HUDEP-2 (cell line): ENCODE measurements around the gene NUP54.

Experiments
- DNase-seq, 76 experiments: peaks; one replicate each; lab custom pipeline; 2025; ENCODE audit not compliant: unreplicated experiment in 76 of 76; lab: John Stamatoyannopoulos, UW

Gene NUP54

GRCh38 chr4:76147454-76148141 is 599 bp downstream of the NUP54 start:
- DNase-seq: peak in 73 of 76 experiments; percentile 2 to 88 (median 59)

- DNase-seq: no peak
Observed at GRCh38 chr4:76144546-76144945, 3.7 kb downstream of the NUP54 start.

GRCh38 chr4:76141241-76141640 is 7.0 kb downstream of the NUP54 start:
- peak in 2 of 76 experiments; percentile 1 to 12 for DNase-seq

GRCh38 chr4:76127754-76128153 is 20.4 kb downstream of the NUP54 start:
- DNase-seq: no peak

GRCh38 chr4:76125816-76126215 is 22.4 kb downstream of the NUP54 start:
- no peak for DNase-seq

GRCh38 chr4:76120199-76120598 is 28.0 kb downstream of the NUP54 start:
- no peak for DNase-seq

GRCh38 chr4:76117536-76117935 is 30.7 kb downstream of the NUP54 start:
- no peak for DNase-seq

- DNase-seq: no peak
Observed at GRCh38 chr4:76116821-76117220, 31.4 kb downstream of the NUP54 start.

GRCh38 chr4:76108467-76109181 is 39.6 kb downstream of the NUP54 start:
- DNase-seq: peak in 1 of 76 experiments; percentile 4

GRCh38 chr4:76106442-76106841 is 41.8 kb downstream of the NUP54 start:
- no peak for DNase-seq

GRCh38 chr4:76105652-76106051 is 42.5 kb downstream of the NUP54 start:
- DNase-seq: peak in 1 of 76 experiments; percentile 2

- DNase-seq: no peak
Observed at GRCh38 chr4:76096076-76096475, 52.1 kb downstream of the NUP54 start.

GRCh38 chr4:76095568-76095967 is 52.6 kb downstream of the NUP54 start:
- no peak for DNase-seq

- no peak for DNase-seq
Observed at GRCh38 chr4:76091052-76091451, 57.1 kb downstream of the NUP54 start.

GRCh38 chr4:76090241-76090691 is 57.9 kb downstream of the NUP54 start:
- DNase-seq: peak in 66 of 76 experiments; percentile 3 to 91 (median 54)

GRCh38 chr4:76088719-76089118 is 59.5 kb downstream of the NUP54 start:
- DNase-seq: no peak

GRCh38 chr4:76087007-76087769 is 61.0 kb downstream of the NUP54 start:
- DNase-seq: peak in 61 of 76 experiments; percentile 2 to 66 (median 22)

GRCh38 chr4:76084542-76084941 is 63.7 kb downstream of the NUP54 start:
- no peak for DNase-seq

- DNase-seq: no peak
Observed at GRCh38 chr4:76083386-76083988, 64.7 kb downstream of the NUP54 start.

- DNase-seq: no peak
Observed at GRCh38 chr4:76078033-76078613, 70.1 kb downstream of the NUP54 start.
